GM12878 (cell line): Measurements from ENCODE around the gene PTPN20.
"Not testable (repeated sequence)": the region's sequence is repeated elsewhere in the genome, so short reads cannot be mapped to it uniquely, and the experiment has no call there.

ENCODE experiments used
- ASH2L ChIP-seq: fragments of 300-600, 200-600 bp; sonication (generic); IDR thresholded peaks from 2 replicates; pipeline ENCODE4 v1.6.1; 2017; ENCODE audit warnings: low read depth, mild to moderate bottlenecking, borderline replicate concordance
- ELK1 ChIP-seq: IDR thresholded peaks from 2 replicates; pipeline ENCODE4 v1.6.1; 2012; ENCODE audit warnings: low read depth, low read length, improper control_type of control experiment
- PKNOX1 ChIP-seq: fragments of 450-650 bp; IDR thresholded peaks from 2 replicates; pipeline ENCODE4 v1.6.1; 2016; ENCODE audit warnings: mild to moderate bottlenecking
- SP1 ChIP-seq: IDR thresholded peaks from one replicate; pipeline ENCODE4 v1.6.1; 2011; ENCODE audit warnings: low read depth, low read length
- TF ChIP-seq, protein P1 (sequence below): IDR thresholded peaks from 2 replicates; pipeline ENCODE4 v1.6.1; 2012; ENCODE audit warnings: low read depth, low read length, improper control_type of control experiment
- TF ChIP-seq, protein P2 (sequence below), 3 experiments: IDR thresholded peaks in 2 of 3; conservative IDR thresholded peaks in 1 of 3; 2 replicates each; pipeline ENCODE4 v1.5.1; 2011; ENCODE audit warnings: low read depth in 3 of 3, low read length in 3 of 3, mild to moderate bottlenecking in 3 of 3, control low read depth in 2 of 3, moderate library complexity in 2 of 3, inconsistent platforms in 1 of 3, mixed read lengths in 1 of 3; ENCODE audit not compliant: control insufficient read depth in 2 of 3, insufficient read depth in 1 of 3; ENCODE audit errors: extremely low read depth in 1 of 3

- not testable (repeated sequence) for TF ChIP-seq PKNOX1, SP1, ASH2L, ELK1
- TF ChIP-seq, protein P1, sequence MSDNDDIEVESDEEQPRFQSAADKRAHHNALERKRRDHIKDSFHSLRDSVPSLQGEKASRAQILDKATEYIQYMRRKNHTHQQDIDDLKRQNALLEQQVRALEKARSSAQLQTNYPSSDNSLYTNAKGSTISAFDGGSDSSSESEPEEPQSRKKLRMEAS: not testable (repeated sequence)
- TF ChIP-seq, protein P2, sequence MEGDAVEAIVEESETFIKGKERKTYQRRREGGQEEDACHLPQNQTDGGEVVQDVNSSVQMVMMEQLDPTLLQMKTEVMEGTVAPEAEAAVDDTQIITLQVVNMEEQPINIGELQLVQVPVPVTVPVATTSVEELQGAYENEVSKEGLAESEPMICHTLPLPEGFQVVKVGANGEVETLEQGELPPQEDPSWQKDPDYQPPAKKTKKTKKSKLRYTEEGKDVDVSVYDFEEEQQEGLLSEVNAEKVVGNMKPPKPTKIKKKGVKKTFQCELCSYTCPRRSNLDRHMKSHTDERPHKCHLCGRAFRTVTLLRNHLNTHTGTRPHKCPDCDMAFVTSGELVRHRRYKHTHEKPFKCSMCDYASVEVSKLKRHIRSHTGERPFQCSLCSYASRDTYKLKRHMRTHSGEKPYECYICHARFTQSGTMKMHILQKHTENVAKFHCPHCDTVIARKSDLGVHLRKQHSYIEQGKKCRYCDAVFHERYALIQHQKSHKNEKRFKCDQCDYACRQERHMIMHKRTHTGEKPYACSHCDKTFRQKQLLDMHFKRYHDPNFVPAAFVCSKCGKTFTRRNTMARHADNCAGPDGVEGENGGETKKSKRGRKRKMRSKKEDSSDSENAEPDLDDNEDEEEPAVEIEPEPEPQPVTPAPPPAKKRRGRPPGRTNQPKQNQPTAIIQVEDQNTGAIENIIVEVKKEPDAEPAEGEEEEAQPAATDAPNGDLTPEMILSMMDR (IDR thresholded peaks at IDR 0.05 in 2 of 3, conservative IDR thresholded peaks at IDR 0.05 in 1 of 3; ENCODE audit: control insufficient read depth in 2 of 3, extremely low read depth in 1 of 3, insufficient read depth in 1 of 3, low read depth in 3 of 3, low read length in 3 of 3): 0 out of 6 replicates have a peak, but pooled peaks of 1 of the 3 experiments have one; percentile 4
Measured at GRCh38 chr10:46890813-46891611, 20.2 kb upstream of the PTPN20 start.
